Measurements from ENCODE around the gene LAMA1.
"Not testable (repeated sequence)": the region's sequence is repeated elsewhere in the genome, so short reads cannot be mapped to it uniquely, and the experiment has no call there.

Gene LAMA1

GRCh38 chr18:7155092-7155491 lies 37.5 kb upstream of the LAMA1 start:
- TF ChIP-seq, protein P1, sequence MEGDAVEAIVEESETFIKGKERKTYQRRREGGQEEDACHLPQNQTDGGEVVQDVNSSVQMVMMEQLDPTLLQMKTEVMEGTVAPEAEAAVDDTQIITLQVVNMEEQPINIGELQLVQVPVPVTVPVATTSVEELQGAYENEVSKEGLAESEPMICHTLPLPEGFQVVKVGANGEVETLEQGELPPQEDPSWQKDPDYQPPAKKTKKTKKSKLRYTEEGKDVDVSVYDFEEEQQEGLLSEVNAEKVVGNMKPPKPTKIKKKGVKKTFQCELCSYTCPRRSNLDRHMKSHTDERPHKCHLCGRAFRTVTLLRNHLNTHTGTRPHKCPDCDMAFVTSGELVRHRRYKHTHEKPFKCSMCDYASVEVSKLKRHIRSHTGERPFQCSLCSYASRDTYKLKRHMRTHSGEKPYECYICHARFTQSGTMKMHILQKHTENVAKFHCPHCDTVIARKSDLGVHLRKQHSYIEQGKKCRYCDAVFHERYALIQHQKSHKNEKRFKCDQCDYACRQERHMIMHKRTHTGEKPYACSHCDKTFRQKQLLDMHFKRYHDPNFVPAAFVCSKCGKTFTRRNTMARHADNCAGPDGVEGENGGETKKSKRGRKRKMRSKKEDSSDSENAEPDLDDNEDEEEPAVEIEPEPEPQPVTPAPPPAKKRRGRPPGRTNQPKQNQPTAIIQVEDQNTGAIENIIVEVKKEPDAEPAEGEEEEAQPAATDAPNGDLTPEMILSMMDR (conservative IDR thresholded peaks at IDR 0.05; ENCODE audit: low read depth) = no peak
- no peak overlapping the region for H3K27ac ChIP-seq
- ChIA-PET CTCF (interaction anchor here (0.5 to 0.7 kb wide), 2 partner anchors 12 to 468 kb away, joined by 3 to 9 read pairs; no protein-coding TSS in a partner anchor), POLR2A (ENCODE audit: low non-redundant PET) (no interaction called here)
- DNase-seq (ENCODE audit: low spot score) = no peak

DNA sequence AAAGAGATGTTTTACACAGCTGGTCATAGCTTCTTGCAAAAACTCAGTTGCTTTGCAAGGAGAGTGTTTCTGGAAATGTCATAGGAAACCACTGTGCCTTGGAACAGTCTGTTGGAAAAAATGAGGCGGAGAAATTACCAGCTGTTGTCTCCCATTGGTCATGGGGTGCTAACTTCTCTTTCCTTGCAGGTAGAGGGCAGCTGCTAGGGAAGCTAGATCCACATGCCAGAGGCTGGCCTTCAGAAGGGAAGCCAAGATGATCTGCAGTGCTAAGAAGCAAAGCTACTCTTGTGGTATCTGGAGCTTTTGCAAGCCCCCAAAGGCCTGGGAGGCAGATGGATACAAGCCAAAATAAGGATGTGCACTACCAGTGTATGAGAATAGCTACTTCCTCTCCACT lies 34.8 kb upstream of the LAMA1 start:
- ChIA-PET POLR2A (ENCODE audit: low non-redundant PET) (no interaction called here), CTCF (no interaction called here)
- no peak for DNase-seq (ENCODE audit: low spot score)
- TF ChIP-seq, protein P1 (conservative IDR thresholded peaks at IDR 0.05; ENCODE audit: low read depth) = no peak
- no peak overlapping the region for H3K27ac ChIP-seq

GRCh38 chr18:7147399-7147798 lies 29.8 kb upstream of the LAMA1 start:
- TF ChIP-seq, protein P1 (conservative IDR thresholded peaks at IDR 0.05; ENCODE audit: low read depth) = no peak
- H3K27ac ChIP-seq = no peak overlapping the region
- DNase-seq (ENCODE audit: low spot score) = no peak
- CTCF ChIA-PET = no interaction called here
- POLR2A ChIA-PET (ENCODE audit: low non-redundant PET) = no interaction called here

DNA sequence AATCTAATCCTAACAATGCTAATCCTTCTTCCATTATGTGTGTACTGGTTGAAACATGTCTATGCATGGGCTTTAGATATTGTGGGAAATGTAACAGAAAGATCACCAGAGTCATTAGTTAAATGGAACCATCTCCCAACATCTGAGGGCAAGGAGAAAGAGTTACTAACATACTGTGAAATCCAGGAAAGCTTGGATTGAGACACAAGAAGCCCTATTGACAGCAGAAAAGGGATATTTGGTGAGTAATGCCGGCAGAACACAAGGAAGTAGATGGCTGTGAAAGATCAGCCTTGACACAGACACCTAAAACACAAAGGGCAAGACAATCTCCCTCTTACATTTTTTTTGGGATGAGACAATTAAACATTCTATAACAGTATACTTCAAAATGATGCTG lies 28.5 kb upstream of the LAMA1 start:
- POLR2A ChIA-PET (ENCODE audit: low non-redundant PET) = no interaction called here
- TF ChIP-seq, protein P1 (conservative IDR thresholded peaks at IDR 0.05; ENCODE audit: low read depth) = no peak
- H3K27ac ChIP-seq = no peak overlapping the region
- no peak for DNase-seq (ENCODE audit: low spot score)
- CTCF ChIA-PET = no interaction called here

DNA sequence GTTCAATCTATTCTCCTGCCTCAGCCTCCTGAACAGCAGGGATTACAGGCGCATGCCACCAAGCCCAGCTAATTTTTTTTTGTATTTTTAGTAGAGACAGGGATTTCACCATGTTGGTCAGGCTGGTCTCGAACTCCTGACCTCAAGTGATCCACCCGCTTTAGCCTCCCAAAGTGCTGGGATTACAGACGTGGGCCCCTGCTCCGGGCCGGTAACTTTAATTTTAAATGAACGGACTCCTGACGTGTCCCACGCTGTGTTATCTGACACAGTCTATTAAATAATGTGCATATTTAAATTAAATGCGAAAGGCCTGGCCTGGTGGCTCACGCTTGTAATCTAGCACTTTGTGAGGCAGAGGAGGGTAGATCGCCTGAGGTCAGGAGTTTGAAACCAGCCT lies 27.3 kb upstream of the LAMA1 start:
- DNase-seq (ENCODE audit: low spot score); H3K27ac ChIP-seq; POLR2A ChIA-PET (ENCODE audit: low non-redundant PET); CTCF ChIA-PET: not testable (repeated sequence)

GRCh38 chr18:7141287-7141686 lies 23.7 kb upstream of the LAMA1 start:
- ChIA-PET CTCF (interaction anchor here (0.6 kb wide), 1 partner anchor 649 kb away, joined by 3 read pairs; no protein-coding TSS in a partner anchor), POLR2A (ENCODE audit: low non-redundant PET) (no interaction called here)
- H3K27ac ChIP-seq = no peak overlapping the region
- DNase-seq (ENCODE audit: low spot score) = no peak
- TF ChIP-seq, protein P1 (conservative IDR thresholded peaks at IDR 0.05; ENCODE audit: low read depth) = no peak

- DNase-seq (ENCODE audit: low spot score) = no peak
- TF ChIP-seq, protein P1 (conservative IDR thresholded peaks at IDR 0.05; ENCODE audit: low read depth) = no peak
- ChIA-PET CTCF (no interaction called here), POLR2A (ENCODE audit: low non-redundant PET) (interaction anchor here (0.7 kb wide), 1 partner anchor 332 kb away, joined by 4 read pairs; no protein-coding TSS in a partner anchor)
- H3K27ac ChIP-seq = no peak overlapping the region
These were observed 21.8 kb upstream of the LAMA1 start for GRCh38 chr18:7139409-7139808.

Measured in RWPE1 (cell line).